ENCODE results near the gene SNX30.

The SNX30 gene

GRCh38 chr9:112811518-112811917, 61.0 kb downstream of the SNX30 start:
- TF ChIP-seq POLR2A (IDR thresholded peaks at IDR 0.05; ENCODE audit: extremely low read depth, insufficient read length) (no peak), MYC (IDR thresholded peaks at IDR 0.05; ENCODE audit: low read depth, low read length) (no peak), MAX (IDR thresholded peaks at IDR 0.05; ENCODE audit: low read depth, low read length) (no peak), CTCF (IDR thresholded peaks at IDR 0.05; ENCODE audit: low read depth, low read length) (no peak)
- no peak for DNase-seq (ENCODE audit: low read depth)
- no peak overlapping the region for H3K4me3 ChIP-seq (ENCODE audit: low read depth, low read length)

GRCh38 chr9:112815868-112816267, 65.3 kb downstream of the SNX30 start:
- no peak for TF ChIP-seq POLR2A (IDR thresholded peaks at IDR 0.05; ENCODE audit: extremely low read depth, insufficient read length)
- no peak for TF ChIP-seq MAX (IDR thresholded peaks at IDR 0.05; ENCODE audit: low read depth, low read length)
- no peak for TF ChIP-seq MYC (IDR thresholded peaks at IDR 0.05; ENCODE audit: low read depth, low read length)
- no peak for TF ChIP-seq CTCF (IDR thresholded peaks at IDR 0.05; ENCODE audit: low read depth, low read length)
- no peak for DNase-seq (ENCODE audit: low read depth)
- no peak overlapping the region for H3K4me3 ChIP-seq (ENCODE audit: low read depth, low read length)

GRCh38 chr9:112817860-112818203, 67.3 kb downstream of the SNX30 start:
- DNase-seq (ENCODE audit: low read depth) = no peak
- H3K4me3 ChIP-seq (ENCODE audit: low read depth, low read length) = no peak overlapping the region
- TF ChIP-seq CTCF (IDR thresholded peaks at IDR 0.05; ENCODE audit: low read depth, low read length) (no peak), POLR2A (IDR thresholded peaks at IDR 0.05; ENCODE audit: extremely low read depth, insufficient read length) (no peak), MYC (IDR thresholded peaks at IDR 0.05; ENCODE audit: low read depth, low read length) (no peak), MAX (IDR thresholded peaks at IDR 0.05; ENCODE audit: low read depth, low read length) (no peak)

GRCh38 chr9:112819635-112820496, 69.3 kb downstream of the SNX30 start:
- peak; percentile 54 for DNase-seq (ENCODE audit: low read depth)
- peak; percentile 58 for TF ChIP-seq CTCF (IDR thresholded peaks at IDR 0.05; ENCODE audit: low read depth, low read length)
- TF ChIP-seq MAX (IDR thresholded peaks at IDR 0.05; ENCODE audit: low read depth, low read length) = no peak
- no peak for TF ChIP-seq MYC (IDR thresholded peaks at IDR 0.05; ENCODE audit: low read depth, low read length)
- TF ChIP-seq POLR2A (IDR thresholded peaks at IDR 0.05; ENCODE audit: extremely low read depth, insufficient read length) = no peak

GRCh38 chr9:112820881-112821280, 70.3 kb downstream of the SNX30 start:
- no peak for TF ChIP-seq POLR2A (IDR thresholded peaks at IDR 0.05; ENCODE audit: extremely low read depth, insufficient read length)
- no peak for TF ChIP-seq MYC (IDR thresholded peaks at IDR 0.05; ENCODE audit: low read depth, low read length)
- TF ChIP-seq MAX (IDR thresholded peaks at IDR 0.05; ENCODE audit: low read depth, low read length) = no peak
- TF ChIP-seq CTCF (IDR thresholded peaks at IDR 0.05; ENCODE audit: low read depth, low read length) = no peak
- no peak overlapping the region for H3K4me3 ChIP-seq (ENCODE audit: low read depth, low read length)
- no peak for DNase-seq (ENCODE audit: low read depth)

More at GRCh38 chr9:112819635-112820496, 69.3 kb downstream of the SNX30 start:
- no peak overlapping the region for H3K4me3 ChIP-seq (ENCODE audit: low read depth, low read length)

Measured in NB4 (cell line).